GM21381 (cell line): Measurements from ENCODE around the gene MYH10.
"Not testable (repeated sequence)": the region's sequence is repeated elsewhere in the genome, so short reads cannot be mapped to it uniquely, and the experiment has no call there.

ENCODE experiments used
- ATAC-seq: cut with Tn5 transposase; IDR thresholded peaks from one replicate; pipeline ENCODE4 v1.9.1; 2021; ENCODE audit warnings: mild to moderate bottlenecking, moderate library complexity; ENCODE audit not compliant: unreplicated experiment

MYH10 gene

GRCh38 chr17:8630227-8630801, at the start of gene MYH10:
TSS of gene MYH10 (minus strand) at chr17:8630725. CDS start at chr17:8623246, 7,479 bp downstream.
- no peak for ATAC-seq

- no peak for ATAC-seq
Observed at GRCh38 chr17:8679126-8679525, 48.6 kb upstream of the MYH10 start.

- ATAC-seq: no peak
Observed at GRCh38 chr17:8675306-8675705, 44.8 kb upstream of the MYH10 start.

- no peak for ATAC-seq
Observed at GRCh38 chr17:8674344-8675305, 44.1 kb upstream of the MYH10 start.

GRCh38 chr17:8673612-8674011, 43.1 kb upstream of the MYH10 start:
- no peak for ATAC-seq

GRCh38 chr17:8672326-8672725, 41.8 kb upstream of the MYH10 start:
- no peak for ATAC-seq

GRCh38 chr17:8670421-8670820, 39.9 kb upstream of the MYH10 start:
- no peak for ATAC-seq

- no peak for ATAC-seq
Observed at GRCh38 chr17:8668176-8668740, 37.7 kb upstream of the MYH10 start.

- ATAC-seq: no peak
Observed at GRCh38 chr17:8667421-8667820, 36.9 kb upstream of the MYH10 start.

GRCh38 chr17:8665684-8666083, 35.2 kb upstream of the MYH10 start:
- ATAC-seq: no peak

- ATAC-seq: no peak
Observed at GRCh38 chr17:8664456-8665126, 34.1 kb upstream of the MYH10 start.

GRCh38 chr17:8662973-8663372, 32.4 kb upstream of the MYH10 start:
- no peak for ATAC-seq

GRCh38 chr17:8662076-8662831, 31.7 kb upstream of the MYH10 start:
- no peak for ATAC-seq

GRCh38 chr17:8660709-8661108, 30.2 kb upstream of the MYH10 start:
- not testable (repeated sequence) for ATAC-seq

GRCh38 chr17:8659758-8660410, 29.4 kb upstream of the MYH10 start:
- no peak for ATAC-seq

GRCh38 chr17:8658810-8659209, 28.3 kb upstream of the MYH10 start:
- ATAC-seq: no peak

GRCh38 chr17:8656693-8657092, 26.2 kb upstream of the MYH10 start:
- ATAC-seq: no peak

GRCh38 chr17:8654822-8655221, 24.3 kb upstream of the MYH10 start:
- ATAC-seq: no peak

GRCh38 chr17:8651013-8651412, 20.5 kb upstream of the MYH10 start:
- ATAC-seq: no peak

- no peak for ATAC-seq
Observed at GRCh38 chr17:8650119-8650499, 19.6 kb upstream of the MYH10 start.
